Brain (organoid and tissue), 1 donor: Measurements from ENCODE around the gene ZNF654. TPM values are rescaled to one million over a fixed set of nuclear protein-coding genes. Genes with fewer than 3 reads are reported as not detected.

Experiments
- polyA plus RNA-seq: library from polyadenylated mRNA; stranded (reverse); fragments of 350-450 nt; fragmentation: Illumina TruSeq; extraction: RNeasy Lipid Tissue Mini Kit (QIAGEN cat#74804); gene quantifications from one replicate; pipeline ENCODE4 v1.2.3, GENCODE V29; 2015; ENCODE audit warnings: low read depth, low replicate concordance; ENCODE audit not compliant: insufficient read depth

ZNF654 gene
- polyA plus RNA-seq, 1 donor from 2014 or later = 2.2 TPM

Other genes starting within 250 kb of the ZNF654 start
- 36.3 TPM for gene CGGBP1, start 250 bp upstream of the ZNF654 start, polyA plus RNA-seq
- 9.9 TPM for gene C3orf38, start 90.7 kb downstream of the ZNF654 start, polyA plus RNA-seq